Adrenal gland (tissue), 12 donors: ENCODE data around the gene CORO2B. TPM values are rescaled to one million over a fixed set of nuclear protein-coding genes. Genes with fewer than 3 reads are reported as not detected.

Experiments
- DNase-seq, 7 donors: peaks; one replicate each; pipeline ENCODE4 v3.0.0-alpha.2; 2019 to 2020
- H3K27ac ChIP-seq, 5 donors: fragments of 200-600 bp; sonication (generic) in 4 of 5; 1 replicate in 3 of 5; 2 replicates in 2 of 5; pipeline versions ENCODE4 v1.5.1 to v1.8.0; 2016 to 2020; ENCODE audit warnings: mild to moderate bottlenecking in 1 of 5
- H3K27me3 ChIP-seq: fragments of 200-600 bp; 2 replicates; pipeline ENCODE4 v1.8.0; 2021
- H3K36me3 ChIP-seq, 2 donors: fragments of 200-600 bp; replicated peaks in 1 of 2; 1 replicate in 1 of 2; 2 replicates in 1 of 2; pipeline versions ENCODE4 v1.5.1 to v1.8.0; 2018 to 2022
- H3K4me1 ChIP-seq, 2 donors: fragments of 200-600 bp; replicated peaks in 1 of 2; 1 replicate in 1 of 2; 2 replicates in 1 of 2; pipeline versions ENCODE4 v1.5.1 to v1.8.0; 2018 to 2021
- H3K4me3 ChIP-seq, 4 donors: fragments of 200-600 bp; sonication (generic) in 3 of 4; one replicate each; pipeline ENCODE4 v1.5.1; 2016 to 2018
- H3K9me3 ChIP-seq, 3 donors: fragments of 200-600 bp; sonication (generic) in 1 of 3; replicated peaks in 1 of 3; 1 replicate in 2 of 3; 2 replicates in 1 of 3; pipeline versions ENCODE4 v1.5.1 to v1.8.0; 2016 to 2021
- CTCF ChIP-seq, 6 experiments: fragments of 450-650 bp in 4 of 6; fragments of 200-600 bp in 2 of 6; sonication (generic) in 1 of 6; IDR thresholded peaks; 1 replicate in 5 of 6; 2 replicates in 1 of 6; pipeline versions ENCODE4 v1.5.1 to v1.8.0; 2016 to 2021; ENCODE audit warnings: antibody characterized with exemption in 6 of 6, mild to moderate bottlenecking in 2 of 6, moderate library complexity in 1 of 6
- POLR2A ChIP-seq, 2 donors: fragments of 450-650 bp; IDR thresholded peaks; one replicate each; pipeline ENCODE4 v1.6.1; 2017; ENCODE audit warnings: antibody characterized with exemption in 2 of 2, mild to moderate bottlenecking in 2 of 2, moderate library complexity in 1 of 2
- WGBS, 4 donors: extraction: QIAGEN DNeasy Blood & Tissue Kit in 2 of 4; methylation state at CpG; one replicate each; pipeline versions ENCODE4 v1.1.5 to v1.1.7; 2013 to 2017; 5-methylcytosine and 5-hydroxymethylcytosine counted together
- intact Hi-C, 2 donors: fragments of 100-400 bp; cut with DNase I; formaldehyde crosslinking; loops; one replicate each; pipeline versions ENCODE4 v1.14.1 to v1.15.0; 2022 to 2023
- polyA plus RNA-seq, 3 donors: library from polyadenylated mRNA; stranded (reverse); fragments of 200-250 nt in 2 of 3; fragments of 350-450 nt in 1 of 3; fragmentation: Illumina TruSeq in 1 of 3; extraction: RNeasy Lipid Tissue Mini Kit (QIAGEN cat#74804) in 1 of 3; gene quantifications; one replicate each; pipeline ENCODE4 v1.2.3, GENCODE V29; 2013 to 2014
- total RNA-seq, 9 donors: library from RNA; depleted of rRNA in 4 of 9; stranded (reverse); fragments of >200 nt in 4 of 9; fragments of 120-200 nt in 1 of 9; fragmentation: NEBNext Ultra II Directional in 1 of 9; extraction: Animal tissue kit (Norgen Biotek cat#: 25700) in 1 of 9; gene quantifications; one replicate each; pipeline versions ENCODE4 v1.1.0 to v1.2.4, GENCODE V29; 2013 to 2023
- donor health status: healthy with polysubstance abuse.
- donor health status: Bipolar disorder and iron deficiency.
- donor health status: DM: yes; HTN: yes; CAD: no.
- donor health status: DM: no; HTN: no; CAD: no.
- donor health status: DM: no; HTN: no; CAD: no.
- donor health status: DM: yes; HTN: yes; CAD: no.

The CORO2B gene
- total and polyA plus RNA-seq, 12 donors: 2.8 to 8.4 (median 4.3) TPM

GRCh38 chr15:68726246-68726645 lies 147.5 kb downstream of the CORO2B start:
- TF ChIP-seq CTCF (IDR thresholded peaks at IDR 0.05) (no peak), POLR2A (IDR thresholded peaks at IDR 0.05) (no peak)
- Histone ChIP-seq H3K27me3 (no peaks in the 10 kb centered on the region), H3K9me3 (no peaks in the 10 kb centered on the region), H3K36me3 (no peaks in the 10 kb centered on the region), H3K4me1 (peaks cover 5 to 7% of the 10 kb centered on the region in 2 donors), H3K4me3 (no peak overlapping the region), H3K27ac (no peak overlapping the region)
- no peak for DNase-seq
- 86 to 95% (median 90%) methylated on average over 8 to 9 of the region's 9 CpGs for WGBS, 4 donors
- intact Hi-C loops: loop anchor here (5.0 to 10.0 kb wide), 2 partner anchors 109 to 151 kb away; no protein-coding TSS in a partner anchor

- Histone ChIP-seq H3K9me3 (no peaks in the 10 kb centered on the region), H3K36me3 (no peaks in the 10 kb centered on the region), H3K27ac (no peak overlapping the region), H3K4me1 (peaks cover 5 to 7% of the 10 kb centered on the region in 2 donors), H3K4me3 (no peak overlapping the region), H3K27me3 (no peaks in the 10 kb centered on the region)
- DNase-seq: peak in 1 of 7 donors; percentile 25
- 36 to 51% (median 42%) methylated on average over 4 to 8 of the region's 8 CpGs for WGBS, 4 donors
- intact Hi-C loops: loop anchor here (2.0 to 10.0 kb wide), 3 partner anchors 105 to 147 kb away; no protein-coding TSS in a partner anchor
- no peak for TF ChIP-seq POLR2A (IDR thresholded peaks at IDR 0.05)
- TF ChIP-seq CTCF (IDR thresholded peaks at IDR 0.05): no peak
Measured at GRCh38 chr15:68729789-68730411, 151.1 kb downstream of the CORO2B start.

- DNase-seq: peak in 6 of 7 donors; percentile 37 to 74 (median 52)
- intact Hi-C loops: loop anchor here in 1 of 2 donors (2.0 kb wide), 1 partner anchor 146 kb away; no protein-coding TSS in a partner anchor
- no peak overlapping the region for H3K27ac ChIP-seq
- no peaks in the 10 kb centered on the region for H3K9me3 ChIP-seq
- H3K4me1 ChIP-seq: peaks cover 5 to 7% of the 10 kb centered on the region in 2 donors
- no peaks in the 10 kb centered on the region for H3K27me3 ChIP-seq
- H3K36me3 ChIP-seq: no peaks in the 10 kb centered on the region
- no peak overlapping the region for H3K4me3 ChIP-seq
- 36 to 49% (median 45%) methylated on average over 6 of the region's 6 CpGs for WGBS, 4 donors
- TF ChIP-seq POLR2A (IDR thresholded peaks at IDR 0.05): no peak
- TF ChIP-seq CTCF (IDR thresholded peaks at IDR 0.05): peak; percentile 42 to 77 (median 61)
Measured at GRCh38 chr15:68730471-68730919, 151.7 kb downstream of the CORO2B start.

GRCh38 chr15:68730976-68731897 lies 152.4 kb downstream of the CORO2B start:
- H3K27me3 ChIP-seq: no peaks in the 10 kb centered on the region
- H3K9me3 ChIP-seq: no peaks in the 10 kb centered on the region
- intact Hi-C loops: loop anchor here in 1 of 2 donors (2.0 kb wide), 1 partner anchor 146 kb away; no protein-coding TSS in a partner anchor
- no peak overlapping the region for H3K4me3 ChIP-seq
- no peak overlapping the region for H3K27ac ChIP-seq
- 57 to 67% (median 63%) methylated on average over 11 to 15 of the region's 15 CpGs for WGBS, 4 donors
- DNase-seq: no peak
- peaks cover 5 to 7% of the 10 kb centered on the region in 2 donors for H3K4me1 ChIP-seq
- no peak for TF ChIP-seq POLR2A (IDR thresholded peaks at IDR 0.05)
- H3K36me3 ChIP-seq: no peaks in the 10 kb centered on the region
